RCC 7860 (cell line): ENCODE measurements around the gene RCE1.

ENCODE experiments used
- DNase-seq: peaks from one replicate; pipeline ENCODE4 v3.0.0-alpha.2; 2015; ENCODE audit warnings: low spot score
- FAIRE-seq: peaks from 2 replicates; lab custom pipeline; 2012; peaks lifted over from hg19 to GRCh38; lab: Jason Lieb, UNC

RCE1 gene

DNA sequence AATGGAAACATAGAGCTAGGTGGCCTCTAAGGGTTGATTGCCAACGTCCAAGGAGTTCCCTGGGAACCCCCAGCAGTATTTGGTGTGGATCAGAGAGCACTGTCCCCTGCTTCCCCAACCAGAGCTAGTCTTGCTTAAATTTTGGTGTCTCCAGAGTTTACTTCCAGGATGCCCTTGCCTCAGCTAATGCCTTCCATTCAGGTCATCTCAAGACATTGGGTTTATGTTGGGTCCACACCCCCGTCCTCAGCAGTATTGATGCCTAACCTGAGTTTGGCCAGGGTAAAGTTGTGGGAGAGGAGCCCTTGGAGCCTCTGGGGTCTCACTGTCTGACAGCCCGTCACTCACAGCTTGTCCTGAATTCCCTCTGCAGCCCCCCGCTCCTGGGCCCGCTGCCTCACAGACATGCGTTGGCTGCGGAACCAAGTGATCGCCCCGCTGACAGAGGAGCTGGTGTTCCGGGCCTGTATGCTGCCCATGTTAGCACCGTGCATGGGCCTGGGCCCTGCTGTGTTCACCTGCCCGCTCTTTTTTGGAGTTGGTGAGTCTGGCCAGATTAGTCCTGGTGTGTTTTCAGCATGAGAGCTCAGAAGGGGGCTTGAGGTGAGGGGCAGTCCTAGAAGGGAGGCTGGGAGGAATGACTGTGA is 1.4 kb downstream of the RCE1 start:
- DNase-seq = no peak
- FAIRE-seq = no peak

DNA sequence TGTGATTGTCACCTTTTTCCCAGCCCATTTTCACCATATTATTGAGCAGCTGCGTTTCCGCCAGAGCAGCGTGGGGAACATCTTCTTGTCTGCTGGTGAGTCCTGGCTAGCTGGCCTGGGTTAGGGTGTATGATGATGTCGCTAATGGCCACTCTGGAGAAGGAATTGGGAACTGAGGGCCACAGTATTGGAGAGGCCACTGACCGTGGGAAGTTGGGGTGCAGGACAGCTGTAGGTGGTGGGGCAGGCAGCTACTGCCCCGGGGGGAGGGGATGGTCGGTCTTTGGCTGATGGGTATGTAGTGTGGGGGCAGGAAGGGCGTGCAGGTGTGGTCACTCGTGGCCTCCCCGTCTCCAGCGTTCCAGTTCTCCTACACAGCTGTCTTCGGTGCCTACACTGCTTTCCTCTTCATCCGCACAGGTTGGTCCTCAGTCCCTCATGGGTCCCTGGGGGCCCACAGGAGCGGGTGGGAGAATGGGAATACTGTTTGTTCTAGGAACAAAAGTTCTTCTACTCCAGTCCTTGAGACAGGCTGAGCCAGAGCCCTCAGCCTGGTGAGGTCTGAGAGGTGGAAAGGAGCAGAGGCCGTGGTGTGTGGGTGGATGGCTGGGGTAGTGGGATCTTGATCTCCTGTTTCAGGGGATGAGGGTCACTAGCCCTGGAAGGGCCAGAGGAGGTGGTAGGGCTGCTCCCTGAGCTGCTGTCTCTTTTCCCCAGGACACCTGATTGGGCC is 2.1 kb downstream of the RCE1 start:
- no peak for FAIRE-seq
- DNase-seq = no peak

DNA sequence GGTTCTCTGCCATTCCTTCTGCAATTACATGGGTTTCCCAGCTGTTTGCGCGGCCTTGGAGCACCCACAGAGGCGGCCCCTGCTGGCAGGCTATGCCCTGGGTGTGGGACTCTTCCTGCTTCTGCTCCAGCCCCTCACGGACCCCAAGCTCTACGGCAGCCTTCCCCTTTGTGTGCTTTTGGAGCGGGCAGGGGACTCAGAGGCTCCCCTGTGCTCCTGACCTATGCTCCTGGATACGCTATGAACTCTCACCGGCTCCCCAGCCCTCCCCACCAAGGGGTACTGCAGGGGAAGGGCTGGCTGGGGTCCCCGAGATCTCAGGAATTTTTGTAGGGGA is 2.6 kb downstream of the RCE1 start:
- DNase-seq = no peak

DNA sequence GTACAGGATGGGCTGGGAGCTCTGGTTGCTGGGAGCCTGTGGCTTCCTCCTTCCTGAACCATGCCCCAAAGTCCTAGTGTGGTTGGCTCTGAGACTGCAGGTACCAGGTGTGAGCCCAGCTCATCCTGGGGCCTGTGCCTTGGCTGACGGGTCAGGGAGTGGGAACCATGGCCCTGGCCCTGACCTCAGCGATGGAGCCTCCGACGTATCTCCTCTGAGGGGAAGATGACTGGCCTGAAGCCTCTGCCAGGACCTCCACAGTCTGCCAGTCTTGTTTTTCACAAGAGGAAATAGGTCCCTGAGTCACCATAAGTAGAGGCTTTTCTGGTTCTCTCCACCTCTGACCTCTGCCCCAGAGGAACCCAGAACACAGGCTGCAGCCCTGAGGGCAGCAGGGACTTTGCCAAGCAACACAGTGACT is 3.4 kb downstream of the RCE1 start:
- no peak for FAIRE-seq
- DNase-seq = no peak

More for the DNA sequence above, 2.6 kb downstream of the RCE1 start:
- no peak for FAIRE-seq

DNA sequence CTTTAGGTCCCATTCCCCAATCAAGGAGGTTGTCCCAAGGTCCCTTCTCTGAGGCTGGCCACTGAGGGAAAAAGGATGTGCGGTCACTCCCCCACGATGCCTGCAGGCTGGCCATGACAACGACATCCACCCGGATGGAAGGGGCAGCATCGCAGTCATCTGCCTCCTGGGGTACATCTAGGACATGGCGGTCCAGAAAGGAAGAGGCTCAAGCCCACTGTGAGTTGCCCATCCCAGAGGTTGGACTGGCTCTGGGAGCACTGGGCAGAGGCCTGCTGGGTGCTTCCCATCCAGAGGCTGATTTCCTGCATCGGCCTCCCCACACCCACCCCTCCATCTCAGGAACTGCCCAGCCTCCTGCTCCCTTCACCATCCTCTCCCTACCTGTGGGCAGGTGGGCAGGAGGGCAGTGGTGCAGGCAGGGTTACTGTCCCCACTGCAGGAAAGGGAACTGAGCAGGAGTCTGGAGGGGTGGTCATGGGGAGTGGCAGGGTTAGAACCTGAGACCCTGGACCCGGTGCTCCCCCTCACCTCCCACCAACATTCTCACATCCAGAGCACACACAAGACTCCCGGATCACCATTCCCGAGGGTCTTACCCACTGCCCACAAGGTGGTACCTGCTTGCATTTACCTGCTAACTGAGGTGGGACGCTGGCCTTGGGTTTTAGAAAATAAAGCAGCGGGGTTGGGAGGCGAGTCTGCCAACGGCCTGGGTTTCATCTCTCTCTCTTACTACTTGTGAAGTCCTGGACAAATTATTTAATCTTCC is 4.4 kb downstream of the RCE1 start:
- DNase-seq (no peak), FAIRE-seq (no peak)

DNA sequence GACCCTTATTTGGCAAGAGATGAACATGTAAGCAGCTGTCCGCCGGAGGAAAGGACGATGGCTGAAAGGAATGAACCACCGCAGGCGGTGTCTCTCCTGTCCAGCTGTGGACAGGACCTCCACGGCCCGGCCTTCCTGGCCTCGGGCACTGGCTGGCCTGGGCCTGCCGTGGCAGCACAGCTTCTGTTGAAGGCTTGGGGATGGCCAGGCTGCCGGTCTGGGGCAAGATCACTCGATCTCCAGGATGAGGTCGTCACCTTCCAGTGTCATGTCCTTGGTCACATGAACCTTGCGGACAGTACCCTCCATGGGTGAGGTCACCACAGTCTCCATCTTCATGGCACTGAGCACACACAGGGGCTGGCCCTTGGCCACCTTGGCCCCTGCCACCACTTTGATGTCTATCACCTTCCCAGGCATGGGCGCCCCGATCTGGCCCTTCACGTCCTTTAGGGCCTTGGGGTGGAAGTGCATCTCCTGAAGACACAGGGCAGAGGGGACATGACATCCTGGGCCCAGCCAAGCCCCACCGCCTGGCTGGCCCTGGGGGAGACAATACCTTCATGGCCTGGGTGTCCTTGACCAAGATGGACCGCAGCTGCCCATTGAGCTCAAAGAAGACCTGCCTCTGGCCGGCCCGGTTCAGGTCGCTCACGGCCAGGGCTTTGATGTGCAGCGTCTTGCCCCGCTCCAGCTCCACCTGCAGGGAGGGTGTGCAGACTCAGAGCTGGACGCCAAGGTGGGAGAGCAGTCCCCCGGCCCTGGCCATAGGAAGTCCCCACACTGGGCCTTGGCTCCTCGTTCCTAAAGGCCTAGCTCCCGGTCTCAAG is 5.6 kb downstream of the RCE1 start:
- no peak for FAIRE-seq
- DNase-seq = no peak

DNA sequence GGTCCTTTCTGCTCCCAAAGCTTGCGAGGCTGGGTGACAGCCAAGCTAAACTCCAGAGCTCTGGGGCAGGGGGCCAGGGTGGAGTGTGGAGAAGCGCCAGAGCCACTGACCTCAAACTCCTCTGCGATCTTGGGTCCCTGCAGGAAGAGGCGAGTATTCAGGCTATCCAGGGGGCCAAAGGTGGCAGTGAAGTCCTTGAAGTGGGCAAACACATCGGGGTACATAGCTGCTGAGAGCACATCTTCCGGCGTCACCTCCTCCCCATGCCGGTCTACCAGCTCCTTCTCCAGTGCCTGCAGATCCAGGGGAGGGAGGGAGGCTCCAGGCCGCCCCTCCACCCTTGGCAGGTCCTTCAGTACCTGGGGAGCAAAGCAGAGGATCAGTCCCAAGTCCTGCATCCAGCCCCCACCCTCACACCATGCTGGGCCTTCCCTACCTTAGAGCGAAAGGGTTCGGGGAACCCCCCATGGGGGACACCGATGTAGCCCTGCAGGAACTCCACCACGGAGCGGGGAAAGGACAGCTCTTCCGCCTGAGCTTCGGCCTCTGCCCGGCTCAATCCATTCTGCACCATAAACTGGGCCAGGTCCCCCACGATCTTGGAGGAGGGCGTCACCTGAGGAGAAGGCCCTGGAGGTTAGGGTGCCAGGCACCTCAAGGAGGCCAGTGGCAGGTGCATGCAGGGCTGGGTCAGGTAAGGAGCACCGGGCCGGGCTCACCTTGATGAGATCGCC is 6.4 kb downstream of the RCE1 start:
- no peak for FAIRE-seq
- no peak for DNase-seq

DNA sequence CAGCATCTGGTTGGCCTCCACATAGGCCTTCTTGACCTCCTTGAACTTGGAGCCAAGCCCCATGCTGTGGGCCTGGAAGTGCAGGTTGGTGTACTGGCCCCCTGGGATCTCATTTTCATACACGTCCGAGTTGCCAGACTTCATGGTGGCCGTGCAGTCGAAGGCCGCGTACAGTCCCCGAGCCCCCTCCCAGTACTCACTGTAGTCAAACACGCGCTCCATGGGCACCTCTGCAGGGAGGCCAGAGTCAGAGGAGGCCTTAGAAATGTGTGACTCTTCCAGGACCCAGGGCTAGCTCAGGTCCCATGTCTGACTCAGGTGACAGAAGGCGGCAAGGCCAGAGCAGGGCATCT is 7.0 kb downstream of the RCE1 start:
- FAIRE-seq (no peak), DNase-seq (no peak)

DNA sequence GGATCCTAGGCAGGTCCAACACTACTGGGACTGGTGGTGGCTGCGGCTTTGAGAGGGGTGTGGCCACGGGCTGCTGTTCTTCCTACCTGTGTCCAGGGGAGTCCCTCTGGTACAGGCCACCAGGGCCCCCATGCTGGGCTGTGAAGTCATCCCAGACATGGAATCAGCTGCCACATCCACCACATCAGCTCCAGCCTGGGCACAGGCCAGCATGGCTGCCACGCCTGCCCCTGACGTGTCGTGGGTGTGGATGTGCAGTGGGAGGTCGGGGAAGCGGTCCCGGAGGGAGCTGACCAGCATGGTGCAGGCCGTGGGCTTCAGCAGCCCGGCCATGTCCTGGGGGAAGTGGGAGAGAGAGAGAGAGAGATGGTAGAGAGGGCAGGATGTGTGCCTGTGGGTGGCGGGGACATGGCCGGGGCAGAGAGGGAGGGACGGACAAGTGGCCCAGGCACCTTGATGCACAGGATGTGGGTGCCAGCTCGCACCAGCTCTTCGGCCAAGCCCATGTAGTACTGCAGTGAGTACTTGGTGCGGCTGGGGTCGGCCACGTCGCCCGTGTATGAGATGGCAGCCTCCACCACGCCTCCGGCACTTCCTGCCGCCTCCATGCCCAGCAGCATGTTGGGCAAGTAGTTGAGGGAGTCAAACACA is 7.5 kb downstream of the RCE1 start:
- DNase-seq = no peak
- no peak for FAIRE-seq

DNA sequence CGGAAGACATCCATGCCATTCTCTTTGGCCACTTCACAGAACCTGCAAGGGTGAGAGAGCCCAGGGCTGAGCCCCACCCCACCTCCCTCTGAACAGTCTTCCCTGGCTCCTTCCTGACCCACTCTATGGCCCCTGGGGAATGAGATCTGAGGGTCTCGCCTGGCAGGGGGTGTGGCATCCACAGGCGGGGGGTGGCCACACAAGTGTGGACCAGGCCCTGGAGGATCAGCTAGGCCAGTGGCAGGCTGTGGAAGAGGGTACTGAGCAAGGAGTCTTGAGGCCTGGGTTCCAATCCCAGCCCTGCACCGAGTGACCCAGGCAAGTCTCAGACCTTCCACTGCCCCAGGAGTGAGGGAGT is 8.0 kb downstream of the RCE1 start:
- DNase-seq = no peak
- no peak for FAIRE-seq

DNA sequence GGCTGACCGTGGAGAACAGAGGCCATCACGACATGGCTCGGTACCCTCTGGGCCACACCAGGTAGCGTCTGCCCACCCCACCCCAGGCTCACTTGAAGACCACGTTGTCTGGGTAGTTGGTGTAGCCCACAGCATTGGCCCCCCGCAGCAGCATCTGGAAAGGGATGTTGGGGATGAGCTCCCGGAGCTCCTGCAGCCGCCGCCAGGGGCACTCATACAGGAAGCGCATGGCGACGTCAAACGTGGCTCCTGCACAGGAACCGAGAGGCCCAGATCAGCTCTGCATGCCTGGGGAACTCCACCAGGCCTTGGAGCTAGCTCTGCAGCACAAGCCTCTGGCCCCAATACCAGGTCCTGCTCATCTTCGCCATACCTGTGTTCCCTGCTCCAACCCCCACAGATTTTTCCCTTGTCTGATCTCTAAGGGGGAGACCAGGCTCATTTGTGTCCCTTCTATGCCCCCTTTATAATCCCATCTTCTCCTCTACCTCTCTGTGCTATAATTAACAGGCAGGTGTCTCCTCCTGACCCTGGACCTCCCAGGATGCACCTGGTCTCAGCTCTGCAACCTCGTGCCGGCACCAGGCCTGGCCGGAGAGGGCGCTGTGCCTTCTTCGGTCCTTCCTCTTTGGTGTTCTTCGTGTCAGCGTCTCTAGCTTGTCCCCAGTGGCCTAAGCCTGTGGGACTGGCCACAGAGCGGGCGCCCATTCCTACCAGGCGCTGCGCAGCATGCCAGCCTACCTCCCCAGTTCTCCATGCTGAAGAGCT is 8.6 kb downstream of the RCE1 start:
- FAIRE-seq (no peak), DNase-seq (no peak)

DNA sequence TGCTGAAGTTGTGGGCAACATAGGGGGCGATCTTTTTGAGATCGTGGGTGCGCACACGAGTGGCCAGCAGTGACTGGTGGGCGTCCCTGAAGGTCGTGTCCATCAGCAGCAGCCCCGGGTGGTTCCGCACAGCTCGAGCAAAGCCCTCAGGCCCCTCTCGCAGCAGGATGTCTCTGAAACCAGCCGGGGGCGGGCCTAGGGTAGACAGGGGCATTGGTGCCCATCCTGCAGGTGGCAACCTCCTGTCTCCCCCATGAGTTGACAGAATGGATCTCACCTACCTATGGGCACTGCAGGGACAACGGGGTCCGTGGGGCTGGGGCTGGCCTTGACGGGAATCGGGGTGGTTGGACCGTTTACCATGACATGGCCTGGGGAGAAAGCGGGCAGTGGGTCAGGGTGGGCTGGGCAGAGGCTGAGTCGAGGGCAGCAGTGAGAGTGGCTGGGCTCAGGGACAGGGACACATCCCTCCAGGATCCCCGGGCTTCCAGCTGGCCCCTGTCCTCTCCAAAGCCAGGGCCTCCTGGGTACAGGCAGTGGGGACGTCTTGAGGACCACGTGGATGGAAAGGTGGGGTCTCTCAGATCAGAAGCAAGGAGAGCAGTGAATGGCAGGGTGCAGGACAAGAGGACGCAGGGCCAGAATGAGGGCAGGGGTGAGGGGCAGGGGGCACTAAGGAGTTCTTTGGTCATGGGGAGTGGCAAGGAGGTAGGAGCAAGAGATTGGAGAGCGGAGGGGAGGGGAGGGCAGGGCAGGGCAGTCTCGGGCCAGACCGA is 9.4 kb downstream of the RCE1 start:
- FAIRE-seq (no peak), DNase-seq (no peak)

DNA sequence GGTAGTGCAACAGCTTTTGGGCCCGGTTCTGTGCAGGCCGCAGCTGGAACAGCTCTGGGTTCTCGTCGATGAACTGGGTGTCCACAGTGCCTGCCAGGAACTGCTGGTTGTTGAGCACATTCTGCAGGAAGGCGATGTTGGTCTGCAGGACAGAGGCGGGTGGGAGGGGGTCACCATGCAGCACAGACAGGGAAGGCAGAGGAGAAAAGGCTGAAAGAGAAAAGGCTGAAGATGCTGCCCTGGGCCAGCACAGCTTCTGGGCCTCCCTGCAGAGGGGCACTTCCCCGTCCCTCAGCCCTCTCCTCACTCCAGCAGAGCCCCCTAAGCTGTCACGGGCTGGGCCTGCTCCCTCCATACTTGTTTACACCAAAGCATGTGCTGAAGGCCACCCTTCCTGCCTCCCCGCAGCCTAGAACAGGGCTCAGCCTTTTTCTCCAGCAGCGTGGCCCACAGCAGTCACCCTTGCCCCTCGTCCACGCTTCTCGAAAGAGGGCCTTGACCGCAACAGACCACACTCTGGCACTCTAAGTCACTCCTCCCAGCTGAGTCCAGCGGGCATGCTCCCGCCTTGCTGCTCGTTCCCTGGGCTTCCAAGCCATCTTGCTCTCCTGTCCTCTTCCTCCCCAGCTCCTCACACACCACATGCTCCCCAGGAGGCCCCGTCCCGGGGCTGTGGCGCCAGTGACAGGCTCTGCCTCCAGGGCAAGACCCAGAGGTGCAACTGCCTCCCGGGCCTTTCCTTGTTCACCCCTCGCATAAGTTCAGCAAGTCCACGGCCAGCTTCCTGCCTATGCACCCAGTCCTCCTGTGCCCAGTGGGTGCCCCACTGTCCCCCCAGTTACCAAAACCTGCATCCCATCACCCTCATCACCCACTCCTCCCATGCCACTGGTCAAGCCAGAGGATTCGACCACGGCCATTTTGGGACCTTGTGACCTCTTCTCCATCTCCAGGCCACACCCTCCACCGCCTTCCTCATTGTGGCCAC is 10.3 kb downstream of the RCE1 start:
- no peak for DNase-seq
- no peak for FAIRE-seq

DNA sequence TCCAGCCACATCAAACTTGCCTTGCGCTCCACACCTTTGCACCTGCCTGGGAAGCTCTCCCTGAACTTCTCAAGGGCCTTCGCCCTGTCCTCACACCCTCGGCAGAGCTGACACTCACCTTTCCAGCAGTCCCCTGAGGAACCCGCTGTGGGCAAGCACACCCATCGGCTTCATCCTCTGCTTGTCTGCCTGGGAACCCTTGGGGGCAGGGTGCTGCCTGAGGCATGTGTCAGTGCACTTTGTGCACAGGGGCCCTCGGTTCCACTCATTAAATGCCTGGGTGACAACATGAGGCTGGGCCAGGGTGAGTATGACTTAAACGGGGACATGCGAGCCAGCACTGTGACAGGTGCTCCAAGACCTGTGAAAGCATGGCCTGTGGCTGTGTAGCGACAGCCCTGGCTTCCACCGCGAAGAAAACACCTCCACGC is 11.0 kb downstream of the RCE1 start:
- FAIRE-seq (no peak), DNase-seq (no peak)

DNA sequence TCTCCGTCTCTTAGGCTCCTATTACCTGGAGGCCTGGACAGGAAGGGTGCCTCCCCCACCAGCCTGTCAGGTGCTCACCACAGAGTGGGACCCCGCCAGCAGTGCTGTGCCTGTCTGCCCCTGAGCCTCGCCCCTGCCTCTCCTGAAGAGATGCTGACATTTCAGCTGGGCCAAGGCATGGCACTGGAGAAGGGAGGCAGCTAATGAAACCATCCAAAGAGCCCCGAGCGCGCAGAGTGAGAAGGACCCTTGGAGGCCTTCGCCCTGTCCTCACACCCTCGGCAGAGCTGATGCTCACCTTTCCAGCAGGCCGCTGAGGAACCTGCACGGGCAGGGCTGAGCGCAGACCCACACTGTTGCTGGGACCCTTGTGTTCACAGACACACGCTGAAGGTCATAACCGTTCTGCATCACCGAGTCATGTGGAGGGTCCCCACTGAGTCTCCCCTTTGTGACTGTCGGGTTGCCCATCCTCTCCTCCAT is 11.5 kb downstream of the RCE1 start:
- no peak for DNase-seq
- FAIRE-seq = no peak

DNA sequence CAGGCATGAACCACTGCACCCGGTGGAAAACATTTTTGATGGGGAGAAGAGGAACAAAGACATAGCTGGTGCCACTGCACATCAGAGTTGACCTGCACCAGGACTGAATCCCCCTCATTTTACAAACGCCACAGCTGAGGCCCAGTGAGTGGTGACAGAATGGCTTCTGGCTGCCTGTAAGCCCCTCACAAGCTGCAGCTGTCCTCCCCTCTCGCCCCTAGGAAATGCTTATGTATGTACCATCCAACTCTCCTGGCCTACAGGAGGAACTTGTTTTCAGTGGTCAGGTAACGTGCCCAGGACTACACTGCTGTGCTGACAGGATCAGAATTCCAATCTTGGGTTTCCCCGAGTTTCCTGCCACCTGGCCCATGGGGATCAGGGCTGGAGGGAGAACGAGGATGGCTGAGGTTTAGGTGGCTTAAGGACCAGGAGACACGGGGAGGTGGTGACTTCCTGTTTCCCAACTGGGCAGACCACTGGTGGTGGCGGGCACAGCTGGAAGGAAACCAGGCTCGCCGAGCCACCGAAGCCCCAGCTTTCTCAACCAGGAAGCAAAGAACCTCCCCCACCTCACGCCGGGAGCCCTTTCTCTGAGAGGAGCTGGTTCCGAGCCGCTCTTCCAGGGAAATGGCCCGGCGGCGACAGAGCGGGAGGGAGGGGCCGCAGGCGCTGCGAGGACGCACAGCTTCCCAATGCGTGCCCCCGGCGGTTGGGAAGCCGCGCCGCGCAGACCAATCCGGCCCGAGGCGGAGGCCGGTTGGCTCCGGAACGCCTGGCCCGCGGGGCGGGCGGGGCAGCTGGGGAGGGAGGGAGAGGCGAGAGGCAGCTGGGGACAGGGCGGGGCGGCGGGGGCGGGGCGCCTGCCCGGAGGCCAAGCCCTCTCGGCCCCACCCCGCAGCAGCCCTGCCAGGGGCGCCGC is 12.6 kb downstream of the RCE1 start:
- FAIRE-seq = no peak
- no peak for DNase-seq
